Measurements from ENCODE around the gene GPRC5C.

Gene GPRC5C

GRCh38 chr17:74452841-74453661 is 21.2 kb downstream of the GPRC5C start:
- no peak for DNase-seq

DNA sequence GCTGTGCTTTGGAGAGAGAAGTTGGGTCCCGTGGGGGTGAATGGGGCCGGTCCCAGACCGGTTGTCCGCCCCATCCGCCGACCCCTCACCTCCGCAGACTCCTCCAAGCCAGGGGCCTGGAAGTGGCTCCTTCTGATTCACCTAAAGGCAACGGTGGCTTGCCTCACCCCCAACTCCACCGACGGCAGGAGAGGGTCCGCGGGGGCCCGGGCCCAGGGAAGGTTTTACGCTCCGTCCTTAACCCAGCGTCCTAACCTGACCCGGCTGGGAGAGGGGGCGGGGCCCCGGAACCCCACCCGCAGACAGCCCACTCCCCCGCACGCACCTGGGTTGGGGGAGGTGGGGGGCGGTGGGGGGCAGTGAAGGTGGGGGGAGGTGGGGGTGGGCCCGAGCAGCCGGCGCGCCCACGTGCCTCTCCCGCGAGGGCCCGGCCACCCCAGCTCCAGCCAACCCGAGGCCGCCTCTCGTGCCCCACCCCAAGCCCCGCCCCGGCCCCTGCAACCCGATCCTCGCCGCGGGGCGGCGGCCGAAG is 21.8 kb downstream of the GPRC5C start:
- no peak for DNase-seq

DNA sequence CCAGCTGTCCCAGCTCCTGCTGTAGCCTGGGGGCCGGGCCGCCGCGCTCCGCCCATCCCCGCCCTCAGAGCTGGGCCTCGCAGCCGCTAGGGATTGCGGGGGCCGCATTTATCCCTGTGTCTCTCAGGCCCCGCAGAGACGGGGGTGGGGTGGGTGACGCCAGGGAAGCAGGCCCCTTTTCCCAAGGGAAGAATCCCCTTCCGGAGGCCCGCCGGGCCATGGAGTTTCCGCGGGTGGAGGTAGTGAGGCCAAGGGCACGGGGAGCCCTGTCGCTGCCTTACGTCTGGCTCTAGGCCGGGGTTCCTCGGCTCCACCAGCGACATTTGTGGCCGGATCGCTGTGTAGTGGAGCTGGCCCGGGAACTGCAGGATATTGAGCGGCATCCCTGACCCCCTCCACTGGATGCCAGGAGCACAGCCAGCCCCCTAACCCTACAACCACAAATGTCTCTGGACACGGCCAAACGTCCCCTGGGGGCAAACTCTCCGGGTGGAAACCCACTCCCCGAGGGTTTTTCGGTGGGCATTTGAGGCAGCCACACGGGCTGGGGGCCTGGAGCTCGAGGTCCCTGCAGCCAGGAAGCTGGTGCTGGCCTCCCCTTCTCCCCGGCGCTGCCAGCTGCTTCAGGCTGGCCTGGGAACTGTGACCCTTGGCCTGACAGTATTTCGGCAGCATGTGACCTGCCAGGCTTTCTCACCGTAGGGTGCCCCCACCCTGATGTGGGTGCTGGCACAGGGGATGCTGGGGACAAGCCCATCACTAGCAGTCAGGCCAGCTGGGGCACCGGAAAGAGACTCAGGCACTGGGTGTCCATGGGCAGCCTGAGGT is 22.5 kb downstream of the GPRC5C start:
- DNase-seq, result peak; percentile 86

- DNase-seq, result no peak
Observed at GRCh38 chr17:74455025-74455545, 23.2 kb downstream of the GPRC5C start.

DNA sequence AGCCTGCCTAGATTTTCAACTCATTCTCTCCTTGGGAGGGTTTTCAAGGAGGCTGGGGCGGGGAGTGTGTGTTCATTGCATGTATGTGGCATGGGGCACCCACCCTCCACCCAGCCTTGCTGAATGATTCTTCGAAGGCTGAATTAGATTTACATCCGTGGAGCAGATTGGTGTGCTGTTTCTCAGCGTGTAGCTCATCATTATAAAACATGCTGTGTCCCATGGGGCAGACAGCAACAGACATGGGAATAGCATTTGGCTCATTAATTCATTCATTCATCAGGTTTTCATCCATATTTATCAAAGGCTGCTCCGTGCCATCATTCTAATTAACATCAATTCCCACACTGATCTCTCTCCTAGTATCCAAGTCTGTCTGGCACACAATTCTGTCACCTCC is 23.9 kb downstream of the GPRC5C start:
- DNase-seq, result no peak

- peak; percentile 77 for DNase-seq
Observed at GRCh38 chr17:74457146-74457819, 25.4 kb downstream of the GPRC5C start.

- no peak for DNase-seq
Observed at GRCh38 chr17:74457820-74458166, 25.9 kb downstream of the GPRC5C start.

- no peak for DNase-seq
Observed at GRCh38 chr17:74458835-74459234, 26.9 kb downstream of the GPRC5C start.

DNA sequence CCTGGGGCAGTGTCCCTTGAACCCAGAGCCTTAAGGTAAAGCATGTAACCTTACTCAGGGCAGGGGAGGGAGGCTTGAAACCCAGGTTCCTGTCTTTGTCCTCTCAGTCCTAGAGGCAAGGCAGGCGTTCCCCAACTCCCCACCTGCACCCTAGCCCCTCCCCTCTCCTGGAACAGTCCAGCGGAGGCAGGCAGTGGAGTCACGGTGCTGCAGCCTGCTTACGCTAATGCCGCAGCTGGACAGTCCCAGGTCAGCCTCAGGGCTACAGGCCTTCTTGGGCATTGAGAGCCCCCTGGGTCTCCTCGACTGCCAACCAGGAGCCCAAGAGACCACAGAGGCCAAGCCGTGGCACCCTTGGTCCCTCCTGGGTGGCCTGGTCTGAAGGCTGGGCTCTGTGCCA is 27.7 kb downstream of the GPRC5C start:
- DNase-seq, result no peak

- DNase-seq, result no peak
Observed at GRCh38 chr17:74460241-74460640, 28.4 kb downstream of the GPRC5C start.

GRCh38 chr17:74460996-74461395 is 29.1 kb downstream of the GPRC5C start:
- no peak for DNase-seq

- no peak for DNase-seq
Observed at GRCh38 chr17:74461611-74462010, 29.7 kb downstream of the GPRC5C start.

DNA sequence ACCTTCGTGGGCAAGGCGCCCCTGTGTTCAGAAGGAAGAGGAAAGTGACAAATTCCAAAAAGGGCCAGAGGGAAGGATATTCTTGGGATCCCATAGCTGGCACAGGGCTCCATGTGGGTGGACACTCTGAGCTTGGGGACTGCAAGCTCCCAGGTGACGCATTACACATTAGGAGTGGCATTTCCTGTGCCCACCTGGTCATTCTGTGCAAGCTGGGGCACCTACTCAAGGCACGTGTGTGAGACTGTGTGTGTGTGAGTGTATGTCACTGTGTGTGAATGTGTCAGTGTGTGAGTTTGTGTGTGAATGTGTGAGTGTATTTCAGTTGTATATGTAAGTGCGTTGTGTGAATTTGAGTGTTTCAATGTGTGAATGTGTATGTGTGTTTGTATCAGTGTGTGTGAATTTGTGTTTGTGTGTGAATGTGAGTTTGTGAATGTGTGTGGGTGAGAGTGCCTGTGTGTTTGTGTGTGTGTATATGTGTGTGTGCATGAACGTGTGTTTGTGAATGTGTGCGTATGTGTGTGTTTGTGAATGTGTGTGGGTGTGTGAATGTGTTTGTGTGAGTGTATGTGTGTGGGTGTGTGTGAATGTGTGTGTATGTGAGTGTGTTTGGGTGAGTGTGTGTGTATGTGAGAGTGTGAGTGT is 33.0 kb downstream of the GPRC5C start:
- no peak for DNase-seq

DNA sequence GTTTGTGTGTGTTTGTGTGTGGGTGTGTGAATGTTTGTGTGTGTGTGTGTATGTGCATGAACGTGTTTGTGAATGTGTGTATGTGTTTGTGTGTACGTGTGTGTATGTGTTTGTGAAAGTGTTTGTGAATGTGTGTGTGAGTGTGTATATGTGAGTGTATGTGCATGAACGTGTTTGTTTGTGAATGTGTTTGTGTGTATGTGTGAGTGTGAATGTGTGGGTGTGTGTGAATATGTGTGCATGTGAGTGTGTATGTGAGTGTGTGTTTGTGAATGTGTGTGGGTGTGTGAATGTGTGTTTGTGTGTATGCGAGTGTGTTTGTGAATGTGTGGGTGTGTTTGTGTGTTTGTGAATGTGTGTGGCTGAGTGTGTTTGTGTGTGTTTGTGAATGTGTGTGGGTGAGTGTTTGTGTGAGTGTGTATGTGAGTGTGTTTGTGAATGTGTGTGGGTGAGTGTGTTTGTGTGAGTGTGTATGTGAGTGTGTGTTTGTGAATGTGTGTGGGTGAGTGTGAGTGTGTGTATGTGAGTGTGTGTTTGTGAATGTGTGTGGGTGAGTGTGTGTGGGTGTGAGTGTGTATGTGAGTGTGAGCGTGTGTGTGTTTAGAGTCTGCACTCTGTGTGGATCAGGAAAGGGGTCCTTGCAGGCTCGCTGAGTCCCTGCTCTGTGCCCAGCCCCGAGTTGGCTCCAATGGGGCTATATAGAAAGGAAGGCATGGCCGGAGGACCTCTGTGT is 33.7 kb downstream of the GPRC5C start:
- DNase-seq, result no peak

DNA sequence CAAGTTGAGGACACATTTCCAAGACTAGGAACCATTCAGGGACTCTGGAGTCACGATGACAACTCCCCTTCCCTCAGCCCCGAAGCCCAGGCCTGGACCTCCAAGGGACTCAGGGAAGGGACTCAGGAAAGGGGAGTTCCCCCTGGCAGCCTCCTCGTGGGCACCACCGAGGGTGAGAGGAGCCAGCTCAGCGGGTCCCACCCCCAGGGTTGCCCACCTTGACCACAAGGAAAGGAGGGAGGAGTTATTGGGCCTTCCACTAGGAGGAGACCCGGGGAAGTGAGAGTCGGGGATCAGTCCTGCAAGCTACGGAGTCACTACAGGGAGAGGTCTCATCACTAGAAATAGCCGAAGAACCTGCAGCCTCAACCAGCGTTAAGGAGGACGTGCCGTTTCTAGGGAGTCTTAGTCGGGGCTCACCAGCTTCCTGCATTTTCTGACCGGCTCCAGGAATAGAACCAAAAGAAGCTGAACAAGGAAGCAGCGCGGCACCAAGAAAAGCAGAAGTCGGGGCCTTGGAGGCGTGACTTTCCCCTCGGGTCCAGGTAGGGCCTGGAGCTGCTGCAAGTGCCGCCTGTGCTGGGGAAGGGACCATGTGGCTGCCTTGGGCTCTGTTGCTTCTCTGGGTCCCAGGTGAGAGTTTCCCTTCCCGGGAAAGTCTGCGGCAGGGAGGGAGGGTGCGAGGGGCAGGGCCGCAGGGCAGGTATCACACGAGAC is 34.4 kb downstream of the GPRC5C start, which contains the start of gene CD300A:
Gene CD300A, plus strand, starts transcription at position 524 of the 717 bp plus-strand sequence. Its CDS starts 70 bp downstream, at position 594.
- no peak for DNase-seq

DNA sequence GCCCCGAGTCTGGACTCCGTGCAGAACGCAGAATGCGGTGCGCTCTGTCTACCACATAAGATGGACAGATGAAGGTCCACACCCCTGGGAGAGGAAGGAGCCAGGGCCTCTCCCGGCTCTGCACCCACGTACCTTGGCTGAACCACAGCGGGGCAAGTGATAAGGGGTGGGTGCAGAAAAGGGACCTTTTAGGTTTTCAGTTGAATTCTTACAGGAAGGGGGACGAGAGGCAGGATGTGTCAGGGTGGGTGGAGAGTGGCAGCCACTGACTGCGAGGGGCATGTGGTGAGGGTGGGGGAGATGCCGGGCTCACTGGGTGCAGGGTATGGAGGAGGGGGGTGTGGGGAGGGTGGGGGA is 34.9 kb downstream of the GPRC5C start:
- no peak for DNase-seq

DNA sequence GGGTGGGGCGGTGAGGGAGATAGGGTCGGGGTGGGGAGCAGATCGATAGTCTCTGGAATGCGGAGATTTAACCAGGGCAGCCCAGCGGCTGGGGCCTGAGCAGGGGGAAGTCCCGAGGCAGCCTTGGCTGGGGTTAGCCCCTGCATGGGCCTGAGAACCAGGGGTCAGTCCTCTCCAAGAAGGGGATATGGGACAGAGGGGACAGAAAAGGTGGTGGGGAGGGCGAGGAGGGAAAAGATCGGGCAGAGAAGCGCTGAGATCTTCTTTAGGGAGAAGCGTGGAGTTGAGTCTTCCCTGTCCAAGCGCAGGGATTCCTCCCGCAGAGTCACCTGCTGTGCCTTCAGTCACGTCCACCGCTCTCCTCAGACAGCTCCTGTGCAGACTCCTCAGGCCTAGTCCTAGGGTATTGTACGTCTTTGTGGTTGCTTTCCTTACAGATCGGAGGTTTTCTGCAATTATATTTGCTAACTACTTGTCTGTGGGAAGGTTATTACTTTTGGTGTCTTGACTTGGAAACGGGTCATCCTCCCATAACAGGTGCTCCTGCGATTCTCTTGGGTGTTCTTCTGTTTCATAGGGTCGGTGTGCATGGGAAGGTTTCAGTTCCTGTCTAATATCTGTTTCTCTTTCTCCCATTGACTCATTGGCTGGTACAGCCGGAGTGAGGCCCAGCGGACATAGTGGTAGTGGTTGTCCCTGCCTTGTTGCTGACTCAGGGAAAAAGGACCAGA is 35.5 kb downstream of the GPRC5C start:
- DNase-seq, result no peak

DNA sequence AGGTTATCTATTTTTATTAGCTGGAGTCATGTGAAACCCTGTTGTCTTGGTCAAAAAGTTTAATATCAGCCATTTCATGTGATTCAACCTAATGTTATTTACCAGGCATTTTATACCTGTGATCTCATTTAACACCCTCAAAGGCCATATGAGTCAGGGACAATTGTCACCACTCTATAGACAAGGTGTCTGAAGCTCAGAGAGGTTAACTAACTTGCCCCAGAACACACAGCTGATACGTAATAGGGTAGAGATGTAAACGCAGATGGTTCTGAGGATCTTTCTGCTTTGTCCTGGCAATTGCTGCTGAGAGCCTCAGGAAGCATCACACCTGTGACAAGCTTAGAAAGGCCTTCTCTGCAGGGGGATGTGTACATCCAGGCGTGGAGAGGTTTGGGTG is 39.5 kb downstream of the GPRC5C start:
- no peak for DNase-seq

- no peak for DNase-seq
Observed at GRCh38 chr17:74472890-74473289, 41.0 kb downstream of the GPRC5C start.

DNA sequence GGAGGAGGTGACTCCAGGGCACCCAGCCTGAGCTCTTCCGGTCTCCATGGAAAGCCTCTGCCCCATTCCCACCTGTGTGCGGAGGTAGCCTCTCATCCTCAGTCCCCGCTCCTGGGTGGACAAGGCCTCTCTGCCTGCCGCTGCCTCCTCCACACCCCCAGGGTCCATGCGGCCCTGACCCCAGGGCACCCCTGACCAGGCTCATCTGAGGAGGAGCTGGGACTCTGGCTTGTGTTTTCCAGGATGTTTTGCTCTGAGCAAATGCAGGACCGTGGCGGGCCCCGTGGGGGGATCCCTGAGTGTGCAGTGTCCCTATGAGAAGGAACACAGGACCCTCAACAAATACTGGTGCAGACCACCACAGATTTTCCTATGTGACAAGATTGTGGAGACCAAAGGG is 41.4 kb downstream of the GPRC5C start:
- DNase-seq, result no peak
